ENCODE data around the gene MANSC1. TPM values are rescaled to one million over a fixed set of nuclear protein-coding genes. Genes with fewer than 3 reads are reported as not detected.

Gene MANSC1
- total and polyA plus RNA-seq, 5 donors, result 8.1 to 19.0 (median 13.8) TPM

GRCh38 chr12:12338527-12339168, 11.4 kb downstream of the MANSC1 start:
- intact Hi-C loops (cut with DNase I), result no loop called here
- ATAC-seq, result peak; percentile 40 to 74
- Histone ChIP-seq H3K4me3 (ENCODE audit: low read length) (no peak overlapping the region), H3K27ac (ENCODE audit: low read length) (peak overlapping the region; percentile 72), H3K9me3 (ENCODE audit: control insufficient read depth, low read length) (no peaks in the 10 kb centered on the region), H3K27me3 (ENCODE audit: control insufficient read depth, insufficient read depth) (no peaks in the 10 kb centered on the region), H3K4me1 (ENCODE audit: control insufficient read depth, insufficient read depth, low read length) (no peaks in the 10 kb centered on the region)
- 70% methylated on average over 8 of the region's 8 CpGs for WGBS
- DNase-seq, result no peak

- no peaks in the 10 kb centered on the region for H3K9me3 ChIP-seq (ENCODE audit: control insufficient read depth, low read length)
- DNase-seq (no peak), ATAC-seq (no peak)
- no peaks in the 10 kb centered on the region for H3K27me3 ChIP-seq (ENCODE audit: control insufficient read depth, insufficient read depth)
- intact Hi-C loops (cut with DNase I), result no loop called here
- H3K4me1 ChIP-seq (ENCODE audit: control insufficient read depth, insufficient read depth, low read length), result peaks cover 4% of the 10 kb centered on the region
- no peak overlapping the region for H3K4me3 ChIP-seq (ENCODE audit: low read length)
- 95% methylated on average over 1 of the region's 1 CpG for WGBS
- H3K27ac ChIP-seq (ENCODE audit: low read length), result no peak overlapping the region
Measured at GRCh38 chr12:12336511-12336910, 13.5 kb downstream of the MANSC1 start.

GRCh38 chr12:12336049-12336411, 14.0 kb downstream of the MANSC1 start:
- no peak for ATAC-seq
- WGBS, result 84% methylated on average over 5 of the region's 5 CpGs
- intact Hi-C loops (cut with DNase I), result no loop called here

GRCh38 chr12:12334367-12335040, 15.5 kb downstream of the MANSC1 start:
- peaks cover 4% of the 10 kb centered on the region for H3K4me1 ChIP-seq (ENCODE audit: control insufficient read depth, insufficient read depth, low read length)
- H3K9me3 ChIP-seq (ENCODE audit: control insufficient read depth, low read length), result no peaks in the 10 kb centered on the region
- ATAC-seq (peak; percentile 41 to 44), DNase-seq (peak; percentile 53 to 76 (median 70))
- no peak overlapping the region for H3K27ac ChIP-seq (ENCODE audit: low read length)
- 31% methylated on average over 10 of the region's 10 CpGs for WGBS
- no peak overlapping the region for H3K4me3 ChIP-seq (ENCODE audit: low read length)
- H3K27me3 ChIP-seq (ENCODE audit: control insufficient read depth, insufficient read depth), result no peaks in the 10 kb centered on the region
- intact Hi-C loops (cut with DNase I), result loop anchor here in 1 of 4 donors (5.0 kb wide), 1 partner anchor 252 kb away; no protein-coding TSS in a partner anchor

More at GRCh38 chr12:12336049-12336411, 14.0 kb downstream of the MANSC1 start:
- Histone ChIP-seq H3K4me1 (ENCODE audit: control insufficient read depth, insufficient read depth, low read length) (peaks cover 4% of the 10 kb centered on the region), H3K9me3 (ENCODE audit: control insufficient read depth, low read length) (no peaks in the 10 kb centered on the region), H3K27ac (ENCODE audit: low read length) (no peak overlapping the region), H3K4me3 (ENCODE audit: low read length) (no peak overlapping the region), H3K27me3 (ENCODE audit: control insufficient read depth, insufficient read depth) (no peaks in the 10 kb centered on the region)
- DNase-seq, result no peak

GRCh38 chr12:12333407-12334366, 16.4 kb downstream of the MANSC1 start:
- intact Hi-C loops (cut with DNase I), result loop anchor here in 1 of 4 donors (5.0 kb wide), 1 partner anchor 251 kb away; no protein-coding TSS in a partner anchor
- peak in 1 of 2 donors; percentile 47 for ATAC-seq

GRCh38 chr12:12331896-12332295, 18.1 kb downstream of the MANSC1 start:
- WGBS, result 90% methylated on average over 1 of the region's 1 CpG
- no peak overlapping the region for H3K27ac ChIP-seq (ENCODE audit: low read length)
- no peaks in the 10 kb centered on the region for H3K9me3 ChIP-seq (ENCODE audit: control insufficient read depth, low read length)
- no peaks in the 10 kb centered on the region for H3K27me3 ChIP-seq (ENCODE audit: control insufficient read depth, insufficient read depth)
- intact Hi-C loops (cut with DNase I), result loop anchor here in 1 of 4 donors (5.0 kb wide), 1 partner anchor 250 kb away; no protein-coding TSS in a partner anchor
- no peak overlapping the region for H3K4me3 ChIP-seq (ENCODE audit: low read length)
- DNase-seq (no peak), ATAC-seq (no peak)
- H3K4me1 ChIP-seq (ENCODE audit: control insufficient read depth, insufficient read depth, low read length), result peaks cover 4% of the 10 kb centered on the region

More at GRCh38 chr12:12333407-12334366, 16.4 kb downstream of the MANSC1 start:
- DNase-seq, result no peak
- Histone ChIP-seq H3K4me1 (ENCODE audit: control insufficient read depth, insufficient read depth, low read length) (peaks cover 4% of the 10 kb centered on the region), H3K4me3 (ENCODE audit: low read length) (no peak overlapping the region), H3K27me3 (ENCODE audit: control insufficient read depth, insufficient read depth) (no peaks in the 10 kb centered on the region), H3K9me3 (ENCODE audit: control insufficient read depth, low read length) (no peaks in the 10 kb centered on the region), H3K27ac (ENCODE audit: low read length) (no peak overlapping the region)
- WGBS, result 61% methylated on average over 12 of the region's 12 CpGs

- Histone ChIP-seq H3K27me3 (ENCODE audit: control insufficient read depth, insufficient read depth) (no peaks in the 10 kb centered on the region), H3K27ac (ENCODE audit: low read length) (no peak overlapping the region), H3K4me3 (ENCODE audit: low read length) (no peak overlapping the region), H3K4me1 (ENCODE audit: control insufficient read depth, insufficient read depth, low read length) (peaks cover 4% of the 10 kb centered on the region), H3K9me3 (ENCODE audit: control insufficient read depth, low read length) (no peaks in the 10 kb centered on the region)
- intact Hi-C loops (cut with DNase I), result loop anchor here in 1 of 4 donors (5.0 kb wide), 1 partner anchor 249 kb away; no protein-coding TSS in a partner anchor
- WGBS, result 91% methylated on average over 7 of the region's 7 CpGs
- DNase-seq (no peak), ATAC-seq (no peak)
Measured at GRCh38 chr12:12331244-12331771, 18.7 kb downstream of the MANSC1 start.

GRCh38 chr12:12327802-12328201, 22.2 kb downstream of the MANSC1 start:
- Histone ChIP-seq H3K4me3 (ENCODE audit: low read length) (no peak overlapping the region), H3K27me3 (ENCODE audit: control insufficient read depth, insufficient read depth) (no peaks in the 10 kb centered on the region), H3K27ac (ENCODE audit: low read length) (no peak overlapping the region), H3K9me3 (ENCODE audit: control insufficient read depth, low read length) (no peaks in the 10 kb centered on the region), H3K4me1 (ENCODE audit: control insufficient read depth, insufficient read depth, low read length) (no peaks in the 10 kb centered on the region)
- DNase-seq (no peak), ATAC-seq (peak; percentile 64 to 67)
- intact Hi-C loops (cut with DNase I), result loop anchor here in 1 of 4 donors (2.0 kb wide), 1 partner anchor 247 kb away; no protein-coding TSS in a partner anchor
- 0% methylated on average over 1 of the region's 1 CpG for WGBS

GRCh38 chr12:12326262-12326661, 23.8 kb downstream of the MANSC1 start:
- Histone ChIP-seq H3K27ac (ENCODE audit: low read length) (no peak overlapping the region), H3K9me3 (ENCODE audit: control insufficient read depth, low read length) (no peaks in the 10 kb centered on the region), H3K4me1 (ENCODE audit: control insufficient read depth, insufficient read depth, low read length) (no peaks in the 10 kb centered on the region), H3K27me3 (ENCODE audit: control insufficient read depth, insufficient read depth) (no peaks in the 10 kb centered on the region), H3K4me3 (ENCODE audit: low read length) (no peak overlapping the region)
- DNase-seq (no peak), ATAC-seq (no peak)
- WGBS, result 90% methylated on average over 3 of the region's 3 CpGs
- intact Hi-C loops (cut with DNase I), result loop anchor here in 1 of 4 donors (2.0 kb wide), 1 partner anchor 245 kb away; no protein-coding TSS in a partner anchor

GRCh38 chr12:12323591-12323990, 26.5 kb downstream of the MANSC1 start:
- Histone ChIP-seq H3K27me3 (ENCODE audit: control insufficient read depth, insufficient read depth) (no peaks in the 10 kb centered on the region), H3K9me3 (ENCODE audit: control insufficient read depth, low read length) (no peaks in the 10 kb centered on the region), H3K4me1 (ENCODE audit: control insufficient read depth, insufficient read depth, low read length) (no peaks in the 10 kb centered on the region), H3K27ac (ENCODE audit: low read length) (no peak overlapping the region), H3K4me3 (ENCODE audit: low read length) (no peak overlapping the region)
- DNase-seq (no peak), ATAC-seq (no peak)
- WGBS, result 87% methylated on average over 9 of the region's 9 CpGs
- intact Hi-C loops (cut with DNase I), result loop anchor here in 1 of 4 donors (5.0 kb wide), 1 partner anchor 241 kb away; no protein-coding TSS in a partner anchor

All from right cardiac atrium (tissue), 5 donors.